Neural progenitor cell (in vitro differentiated cells): ENCODE measurements around the gene CATSPERZ. TPM values are rescaled to one million over a fixed set of nuclear protein-coding genes. Genes with fewer than 3 reads are reported as not detected.

Source experiments
- DNase-seq: peaks from one replicate; pipeline ENCODE4 v3.0.0-alpha.2; 2016; ENCODE audit warnings: low spot score
- H2AFZ ChIP-seq: fragments of 200-600 bp; sonication (generic); replicated peaks from 2 replicates; pipeline ENCODE4 v1.6.1; 2016; ENCODE audit warnings: antibody characterized with exemption
- H3F3A ChIP-seq: fragments of 200-600 bp; sonication (generic); 2 replicates; pipeline ENCODE4 v1.6.1; 2016; ENCODE audit warnings: antibody characterized with exemption, low read depth
- H3K27ac ChIP-seq: fragments of 200-600 bp; sonication (generic); 2 replicates; pipeline ENCODE4 v1.5.1; 2016; ENCODE audit warnings: mild to moderate bottlenecking
- H3K27me3 ChIP-seq: fragments of 200-600 bp; sonication (generic); 2 replicates; pipeline ENCODE4 v1.6.1; 2016; ENCODE audit warnings: mild to moderate bottlenecking, moderate library complexity
- H3K36me3 ChIP-seq: fragments of 200-600 bp; sonication (generic); 2 replicates; pipeline ENCODE4 v1.5.1; 2016
- H3K4me1 ChIP-seq: fragments of 200-600 bp; sonication (generic); 2 replicates; pipeline ENCODE4 v1.6.1; 2016; ENCODE audit warnings: mixed run types
- H3K4me2 ChIP-seq: fragments of 200-600 bp; sonication (generic); 2 replicates; pipeline ENCODE4 v1.6.1; 2016
- H3K4me3 ChIP-seq: fragments of 200-600 bp; sonication (generic); 2 replicates; pipeline ENCODE4 v1.5.1; 2016
- H3K79me2 ChIP-seq: fragments of 200-600 bp; sonication (generic); 2 replicates; pipeline ENCODE4 v1.6.1; 2016; ENCODE audit warnings: low read depth
- H3K9ac ChIP-seq: fragments of 200-600 bp; sonication (generic); 2 replicates; pipeline ENCODE4 v1.6.1; 2016
- H3K9me3 ChIP-seq: fragments of 200-600 bp; sonication (generic); 2 replicates; pipeline ENCODE4 v1.5.1; 2016; ENCODE audit warnings: low read depth
- H4K20me1 ChIP-seq: fragments of 200-600 bp; sonication (generic); 2 replicates; pipeline ENCODE4 v1.6.1; 2016; ENCODE audit warnings: low read depth
- H3K27ac Mint-ChIP-seq: 3 replicates; pipeline ENCODE4 v1.8.0; 2021; ENCODE audit warnings: mixed read lengths
- H3K27me3 Mint-ChIP-seq: 2 replicates; pipeline ENCODE4 v1.8.0; 2022; ENCODE audit warnings: low read depth, mild to moderate bottlenecking, inconsistent platforms, moderate library complexity, mixed read lengths; ENCODE audit not compliant: insufficient read depth
- H3K36me3 Mint-ChIP-seq: 3 replicates; pipeline ENCODE4 v1.8.0; 2021; ENCODE audit warnings: mixed read lengths
- H3K4me1 Mint-ChIP-seq: 3 replicates; pipeline ENCODE4 v1.8.0; 2021; ENCODE audit warnings: mixed read lengths
- H3K4me3 Mint-ChIP-seq: 3 replicates; pipeline ENCODE4 v1.8.0; 2021; ENCODE audit warnings: mild to moderate bottlenecking, moderate library complexity, mixed read lengths
- H3K9me3 Mint-ChIP-seq: 3 replicates; pipeline ENCODE4 v1.8.0; 2020; ENCODE audit warnings: mixed read lengths
- EZH2 ChIP-seq: fragments of 200-600 bp; sonication (generic); IDR thresholded peaks from 2 replicates; pipeline ENCODE4 v1.6.1; 2017; ENCODE audit warnings: antibody characterized with exemption, mild to moderate bottlenecking, moderate library complexity
- EZH2phosphoT487 ChIP-seq: fragments of 200-600 bp; sonication (generic); IDR thresholded peaks from 2 replicates; pipeline ENCODE4 v1.6.1; 2017; ENCODE audit warnings: antibody characterized with exemption
- total RNA-seq: library from RNA; depleted of rRNA; stranded (reverse); fragments of >200 nt; gene quantifications from 2 replicates; pipeline ENCODE4 v1.2.3, GENCODE V29; 2015; ENCODE audit warnings: low replicate concordance
- TF ChIP-seq, protein P1 (sequence below): fragments of 200-600 bp; sonication (generic); IDR thresholded peaks from 2 replicates; pipeline ENCODE4 v1.5.1; 2017; ENCODE audit warnings: antibody characterized with exemption, mild to moderate bottlenecking

The CATSPERZ gene
- total RNA-seq, 1 donor from 2014 or later: not detected

DNA sequence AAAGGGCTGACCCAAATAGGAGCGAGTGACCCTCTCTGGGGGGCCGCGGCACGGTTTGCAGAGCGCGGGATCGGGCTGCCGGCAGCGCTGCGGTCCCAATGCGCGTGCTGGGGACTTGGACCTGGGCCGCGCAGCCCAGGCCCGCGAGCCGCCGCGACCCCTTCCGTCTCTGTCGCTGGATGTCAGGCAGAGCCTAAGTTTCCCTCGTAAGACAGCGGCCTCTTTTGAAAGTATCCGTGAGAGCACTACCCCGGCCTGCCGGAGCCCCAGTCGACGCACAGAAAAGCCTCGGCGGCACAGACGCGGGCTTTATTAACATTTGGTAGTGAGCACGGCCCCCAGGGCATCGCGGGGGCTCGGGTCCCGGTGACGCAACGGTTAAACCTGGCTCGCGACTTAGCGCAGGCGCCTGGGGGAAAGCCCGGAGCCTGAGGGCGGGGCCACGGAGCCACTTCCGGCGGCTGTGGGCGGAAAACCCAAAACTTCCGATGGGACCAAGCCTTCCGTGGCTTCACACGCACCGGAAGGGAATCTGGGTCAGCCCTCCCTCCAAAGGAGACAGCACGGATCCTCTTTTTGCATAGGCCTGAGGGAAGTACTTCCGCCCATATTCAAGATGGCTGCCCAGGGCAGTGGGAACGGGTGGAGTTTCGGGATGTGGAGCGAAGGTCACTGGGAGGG lies 30.5 kb upstream of the CATSPERZ start:
- Mint-ChIP-seq H3K4me1 (peaks cover 30% of the 10 kb centered on the region), H3K4me3 (peak overlapping the region; percentile 95), H3K27me3 (peaks cover 16% of the 10 kb centered on the region), H3K27ac (peak overlapping the region; percentile 84), H3K9me3 (no peaks in the 10 kb centered on the region), H3K36me3 (peaks cover 2% of the 10 kb centered on the region)
- H3K4me1 ChIP-seq: peaks cover 12% of the 10 kb centered on the region
- no peaks in the 10 kb centered on the region for H3K27me3 ChIP-seq
- DNase-seq: peak; percentile 99
- no peaks in the 10 kb centered on the region for H3K79me2 ChIP-seq
- H3F3A ChIP-seq: peaks cover 35% of the 10 kb centered on the region
- no peaks in the 10 kb centered on the region for H3K36me3 ChIP-seq
- H3K4me2 ChIP-seq: peak overlapping the region; percentile 93
- H3K27ac ChIP-seq: peak overlapping the region; percentile 83
- H3K9ac ChIP-seq: peak overlapping the region; percentile 57
- peaks cover 4% of the 10 kb centered on the region for H4K20me1 ChIP-seq
- peak overlapping the region; percentile 68 for H3K4me3 ChIP-seq
- no peaks in the 10 kb centered on the region for H3K9me3 ChIP-seq
- TF ChIP-seq, protein P1, sequence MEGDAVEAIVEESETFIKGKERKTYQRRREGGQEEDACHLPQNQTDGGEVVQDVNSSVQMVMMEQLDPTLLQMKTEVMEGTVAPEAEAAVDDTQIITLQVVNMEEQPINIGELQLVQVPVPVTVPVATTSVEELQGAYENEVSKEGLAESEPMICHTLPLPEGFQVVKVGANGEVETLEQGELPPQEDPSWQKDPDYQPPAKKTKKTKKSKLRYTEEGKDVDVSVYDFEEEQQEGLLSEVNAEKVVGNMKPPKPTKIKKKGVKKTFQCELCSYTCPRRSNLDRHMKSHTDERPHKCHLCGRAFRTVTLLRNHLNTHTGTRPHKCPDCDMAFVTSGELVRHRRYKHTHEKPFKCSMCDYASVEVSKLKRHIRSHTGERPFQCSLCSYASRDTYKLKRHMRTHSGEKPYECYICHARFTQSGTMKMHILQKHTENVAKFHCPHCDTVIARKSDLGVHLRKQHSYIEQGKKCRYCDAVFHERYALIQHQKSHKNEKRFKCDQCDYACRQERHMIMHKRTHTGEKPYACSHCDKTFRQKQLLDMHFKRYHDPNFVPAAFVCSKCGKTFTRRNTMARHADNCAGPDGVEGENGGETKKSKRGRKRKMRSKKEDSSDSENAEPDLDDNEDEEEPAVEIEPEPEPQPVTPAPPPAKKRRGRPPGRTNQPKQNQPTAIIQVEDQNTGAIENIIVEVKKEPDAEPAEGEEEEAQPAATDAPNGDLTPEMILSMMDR: peak; percentile 31
- TF ChIP-seq EZH2: no peak
- TF ChIP-seq EZH2phosphoT487: no peak
- peak overlapping the region; percentile 22 for H2AFZ ChIP-seq

DNA sequence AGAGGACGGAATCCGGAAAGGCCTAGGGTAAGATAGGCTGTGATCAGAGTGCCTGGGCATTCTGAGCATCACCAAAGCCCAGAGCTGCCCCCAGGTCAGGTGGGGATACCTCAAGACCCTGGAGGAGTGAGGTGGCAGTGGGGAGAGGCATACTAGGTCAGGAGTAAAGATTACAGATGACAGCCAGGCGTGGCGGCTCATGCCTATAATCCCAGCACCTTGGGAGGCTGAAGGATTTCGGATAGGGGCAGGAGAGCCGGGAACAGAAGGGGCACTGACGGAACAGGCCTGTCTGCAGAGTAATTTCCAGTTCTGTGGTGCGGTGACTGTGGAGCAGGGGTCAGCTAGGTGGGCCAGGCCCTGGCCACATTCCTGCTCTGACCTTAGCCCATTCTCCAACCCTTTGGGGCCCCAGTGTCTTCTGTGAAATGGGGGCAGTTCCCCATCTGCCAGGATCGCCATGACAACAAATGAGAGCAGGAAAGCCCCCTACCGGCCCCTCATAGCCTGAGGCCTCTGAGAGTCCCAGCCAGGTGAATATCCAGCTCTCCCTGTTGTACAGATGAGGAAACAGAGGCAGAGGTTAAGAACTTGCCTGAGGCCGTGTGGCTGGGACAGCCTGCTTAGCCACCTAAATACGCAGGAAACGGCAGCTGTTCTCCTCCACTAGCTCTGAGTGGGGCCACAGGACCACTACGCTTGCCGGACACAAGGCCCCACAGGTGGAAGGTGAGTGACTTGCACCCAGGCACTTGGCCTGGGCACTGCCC lies 24.9 kb upstream of the CATSPERZ start:
- Mint-ChIP-seq H3K4me1 (peaks cover 22% of the 10 kb centered on the region), H3K36me3 (peaks cover 5% of the 10 kb centered on the region), H3K27ac (no peak overlapping the region), H3K27me3 (peaks cover 6% of the 10 kb centered on the region), H3K4me3 (no peak overlapping the region), H3K9me3 (no peaks in the 10 kb centered on the region)
- H3K27ac ChIP-seq: no peak overlapping the region
- H3K36me3 ChIP-seq: no peaks in the 10 kb centered on the region
- TF ChIP-seq, protein P1: no peak
- TF ChIP-seq EZH2 (no peak), EZH2phosphoT487 (no peak)
- no peak overlapping the region for H3K9ac ChIP-seq
- no peaks in the 10 kb centered on the region for H4K20me1 ChIP-seq
- peaks cover 13% of the 10 kb centered on the region for H3F3A ChIP-seq
- no peak overlapping the region for H2AFZ ChIP-seq
- H3K4me2 ChIP-seq: no peak overlapping the region
- DNase-seq: no peak
- H3K27me3 ChIP-seq: no peaks in the 10 kb centered on the region
- no peaks in the 10 kb centered on the region for H3K79me2 ChIP-seq
- no peak overlapping the region for H3K4me3 ChIP-seq
- no peaks in the 10 kb centered on the region for H3K9me3 ChIP-seq
- H3K4me1 ChIP-seq: peaks cover 5% of the 10 kb centered on the region

DNA sequence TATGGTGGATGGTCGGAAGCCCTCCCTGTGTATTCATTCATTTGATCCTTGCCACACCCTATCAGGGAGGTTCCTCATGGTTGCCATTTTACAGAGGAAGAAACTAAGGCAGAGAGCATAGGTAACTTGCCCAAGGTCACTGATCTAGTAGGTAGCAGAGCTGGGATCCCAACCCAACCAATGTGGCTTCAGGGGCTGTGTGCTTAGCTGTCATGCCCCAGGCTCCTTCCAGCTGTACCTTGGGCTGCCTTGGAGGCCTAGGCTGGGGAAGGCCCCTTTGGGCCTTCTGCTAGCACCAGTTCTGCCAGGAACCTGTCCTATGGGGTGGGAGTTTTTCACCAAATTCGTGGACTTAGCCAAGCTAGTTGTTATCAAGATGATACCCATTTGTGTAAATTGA lies 24.3 kb upstream of the CATSPERZ start:
- Mint-ChIP-seq H3K9me3 (no peaks in the 10 kb centered on the region), H3K4me1 (peaks cover 20% of the 10 kb centered on the region), H3K36me3 (peaks cover 5% of the 10 kb centered on the region), H3K27me3 (peaks cover 1% of the 10 kb centered on the region), H3K4me3 (no peak overlapping the region), H3K27ac (no peak overlapping the region)
- Histone ChIP-seq H3K79me2 (no peaks in the 10 kb centered on the region), H3K4me1 (peaks cover 5% of the 10 kb centered on the region), H3K9me3 (no peaks in the 10 kb centered on the region), H3K27ac (no peak overlapping the region), H3K27me3 (no peaks in the 10 kb centered on the region), H3K4me3 (no peak overlapping the region), H3K9ac (no peak overlapping the region), H3K36me3 (no peaks in the 10 kb centered on the region), H2AFZ (no peak overlapping the region), H4K20me1 (no peaks in the 10 kb centered on the region), H3F3A (peaks cover 7% of the 10 kb centered on the region), H3K4me2 (no peak overlapping the region)
- TF ChIP-seq, protein P1: no peak
- TF ChIP-seq EZH2 (no peak), EZH2phosphoT487 (no peak)
- DNase-seq: no peak
